NCI-H2227 (cell line): ENCODE data around the gene FHAD1.

Experiments used
- DNase-seq: peaks from one replicate; lab custom pipeline; 2025; ENCODE audit not compliant: unreplicated experiment; lab: John Stamatoyannopoulos, UW

FHAD1 gene

DNA sequence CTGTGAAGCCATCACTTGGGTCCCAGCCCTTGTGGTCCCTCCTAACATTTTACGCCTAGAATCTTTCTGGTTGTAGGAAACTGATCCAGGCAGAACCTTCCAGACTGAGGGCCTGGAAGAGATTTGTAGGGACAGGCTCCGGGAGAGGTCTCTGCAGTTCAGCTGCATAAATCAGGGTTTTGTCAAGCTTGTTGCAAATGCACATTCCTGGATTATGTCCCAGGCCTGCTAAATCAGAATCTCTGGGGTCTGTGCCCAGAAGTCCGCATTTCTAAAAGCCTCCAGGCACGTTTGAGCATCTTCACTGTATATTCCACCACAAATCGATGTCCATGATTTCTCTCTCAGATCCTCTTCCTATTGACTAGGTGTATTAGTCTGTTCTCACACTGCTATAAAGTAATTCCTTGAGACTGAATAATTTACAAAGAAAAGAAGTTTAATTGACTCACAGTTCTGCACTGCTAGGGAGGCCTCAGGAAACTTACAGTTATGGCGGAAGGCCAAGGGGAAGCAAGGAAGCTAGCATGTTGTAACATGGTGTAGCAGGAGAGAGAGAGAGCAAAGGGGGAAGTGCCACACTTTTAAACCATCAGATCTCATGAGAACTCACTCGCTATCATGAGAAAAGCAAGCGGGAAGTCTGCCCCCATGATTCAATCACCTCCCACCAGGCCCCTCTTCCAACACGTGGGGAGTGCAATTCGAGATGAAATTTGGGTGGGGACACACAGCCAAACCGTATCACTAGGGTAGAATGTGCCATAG lies 1.2 kb upstream of the FHAD1 start:
- DNase-seq = no peak

DNA sequence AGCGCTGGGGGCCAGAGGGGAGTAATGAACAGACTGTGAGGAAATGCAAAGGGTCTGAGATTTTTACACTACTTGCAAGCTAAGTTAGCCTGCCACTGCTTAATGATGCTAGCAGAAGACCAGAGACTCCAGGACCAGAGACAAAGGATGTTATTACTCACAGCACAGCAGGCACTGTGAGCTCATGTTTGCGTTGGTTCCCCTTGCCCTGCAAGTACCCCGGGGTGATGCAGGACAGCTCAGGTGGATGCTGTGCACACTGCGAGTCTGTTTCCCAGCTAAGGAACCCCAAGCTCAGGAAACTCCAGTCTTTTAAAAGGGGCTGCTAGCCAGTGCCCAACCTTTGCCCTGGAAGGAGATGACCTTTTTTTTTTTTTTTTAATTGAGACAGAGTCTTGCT lies 1.2 kb downstream of the FHAD1 start:
- no peak for DNase-seq

DNA sequence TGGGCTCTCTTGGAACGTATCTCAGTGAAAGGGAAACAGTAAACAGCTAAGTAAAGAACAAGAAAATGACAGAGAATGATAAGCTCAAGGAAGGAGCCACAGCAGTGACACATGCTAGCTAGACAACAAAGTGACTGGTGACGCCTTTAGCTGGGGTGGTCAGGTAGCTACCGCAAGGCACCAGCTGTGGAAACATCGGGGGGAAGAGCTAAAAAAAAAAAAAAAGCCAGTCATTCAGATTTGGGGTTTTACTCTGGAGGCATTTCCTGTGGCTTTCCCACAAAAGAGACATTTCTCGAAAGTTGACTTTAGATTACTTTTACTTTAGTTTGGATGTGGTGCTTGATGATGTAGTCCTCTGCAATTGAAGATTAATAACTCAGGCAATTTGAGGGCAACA lies 2.1 kb downstream of the FHAD1 start:
- DNase-seq = no peak

DNA sequence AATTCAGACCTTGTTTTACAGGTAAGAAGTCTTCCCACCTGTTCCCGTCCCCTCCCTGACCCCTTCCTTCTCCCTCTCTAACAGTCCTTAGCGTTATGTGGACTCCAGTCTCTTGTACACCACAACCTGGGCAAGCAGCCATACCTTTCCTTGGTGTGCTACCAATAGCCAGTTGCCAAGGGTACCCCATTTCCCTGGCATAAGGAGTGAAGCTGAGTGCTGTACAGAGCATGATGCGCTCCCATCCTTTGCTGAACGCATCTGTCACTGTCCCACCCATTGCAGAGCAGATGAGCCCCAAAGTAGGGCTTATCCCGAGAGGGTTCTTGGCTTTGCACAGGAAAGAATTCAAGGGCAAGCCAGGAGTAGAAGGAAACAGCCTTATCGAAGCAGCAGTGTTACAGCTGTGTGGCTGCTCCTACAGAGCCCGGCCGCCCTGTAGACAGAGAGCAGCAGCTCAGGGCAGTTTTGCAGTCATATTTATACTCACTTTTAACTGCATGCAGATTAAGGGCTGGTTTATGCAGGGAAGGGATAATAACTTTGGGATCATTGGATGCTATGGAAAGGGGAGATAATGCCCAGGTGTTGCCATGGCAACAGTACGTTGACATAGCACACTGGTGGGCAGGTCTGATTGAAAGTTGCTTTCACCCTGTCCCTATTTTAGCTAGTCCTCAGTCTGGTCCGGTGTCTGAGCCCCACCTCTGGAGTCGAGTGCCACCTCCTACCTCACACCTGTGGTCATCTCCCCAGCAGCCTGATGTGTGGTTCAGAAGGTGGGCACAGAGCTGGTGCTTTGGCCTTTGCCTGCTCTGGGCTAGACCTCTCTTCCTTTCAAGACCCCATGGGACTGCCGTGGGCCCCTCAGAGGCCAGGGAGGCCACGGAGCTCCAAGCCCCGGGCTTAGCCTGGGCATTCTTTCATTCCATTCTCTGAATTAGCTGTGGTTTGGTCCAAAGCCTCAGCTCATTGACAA lies 5.1 kb downstream of the FHAD1 start:
- no peak for DNase-seq

DNA sequence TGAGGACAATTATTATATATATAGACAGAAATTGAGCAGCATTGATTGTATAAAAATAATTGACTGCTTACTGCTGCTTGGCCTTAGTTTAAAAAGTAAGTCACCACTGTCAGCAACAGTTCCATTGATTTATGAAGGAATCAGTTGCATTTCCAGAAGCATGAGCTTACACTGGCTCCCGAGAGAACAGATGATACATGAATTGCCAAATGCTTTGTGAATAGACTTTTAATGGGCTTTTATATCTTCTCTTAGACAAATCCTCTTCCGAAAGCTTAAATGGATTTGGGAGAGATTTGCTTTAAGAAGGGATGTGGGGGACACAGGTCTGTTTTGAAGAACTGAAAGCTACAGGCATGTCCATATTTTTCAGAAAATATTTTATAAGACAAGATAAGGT lies 7.5 kb downstream of the FHAD1 start:
- DNase-seq = no peak

DNA sequence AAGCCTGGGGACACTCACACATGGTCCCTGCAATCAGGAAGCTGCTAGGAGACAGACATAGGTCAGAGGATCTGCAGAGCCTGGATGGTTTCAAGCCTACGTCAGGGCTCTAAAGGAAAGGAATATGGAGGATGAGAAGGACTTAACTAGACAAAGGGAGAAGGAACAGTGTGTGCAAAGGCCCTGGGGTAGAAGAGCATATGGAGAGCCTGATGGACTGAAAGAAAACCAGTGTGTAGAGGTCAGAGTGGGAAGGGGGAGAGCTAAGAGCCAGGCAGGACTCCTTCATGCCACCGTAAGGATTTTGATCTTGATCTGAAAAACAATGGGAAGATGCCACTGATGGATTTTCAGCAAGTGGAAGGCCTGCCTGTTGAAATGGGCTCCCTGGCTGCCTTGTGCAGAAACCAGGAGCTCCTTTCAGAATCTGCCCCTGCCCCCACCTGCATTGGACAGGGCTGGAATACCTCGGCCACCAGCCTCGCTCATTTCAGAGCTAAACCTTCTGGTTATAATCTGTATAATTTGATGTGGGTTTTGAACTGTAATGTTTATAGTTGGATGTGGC lies 8.6 kb downstream of the FHAD1 start:
- DNase-seq = no peak

DNA sequence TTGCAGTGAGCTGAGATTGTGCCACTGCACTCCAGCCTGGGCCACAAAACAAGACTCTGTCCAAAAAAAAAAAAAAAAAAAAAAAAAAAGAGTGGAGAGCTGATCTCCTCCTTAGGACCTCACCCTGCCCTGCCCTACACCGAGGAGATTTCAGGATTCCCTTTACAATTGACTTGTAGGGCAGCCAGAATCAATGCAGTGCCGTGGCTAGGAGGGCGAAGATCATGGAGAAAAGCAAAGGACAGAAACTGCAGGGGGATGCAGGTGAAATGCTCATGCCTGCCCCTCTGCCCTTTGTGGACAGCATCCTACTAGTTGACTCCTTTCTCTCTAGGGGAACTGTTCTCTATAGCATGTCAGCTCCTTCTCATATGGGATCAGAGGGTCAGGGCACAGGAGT lies 9.6 kb downstream of the FHAD1 start:
- no peak for DNase-seq

DNA sequence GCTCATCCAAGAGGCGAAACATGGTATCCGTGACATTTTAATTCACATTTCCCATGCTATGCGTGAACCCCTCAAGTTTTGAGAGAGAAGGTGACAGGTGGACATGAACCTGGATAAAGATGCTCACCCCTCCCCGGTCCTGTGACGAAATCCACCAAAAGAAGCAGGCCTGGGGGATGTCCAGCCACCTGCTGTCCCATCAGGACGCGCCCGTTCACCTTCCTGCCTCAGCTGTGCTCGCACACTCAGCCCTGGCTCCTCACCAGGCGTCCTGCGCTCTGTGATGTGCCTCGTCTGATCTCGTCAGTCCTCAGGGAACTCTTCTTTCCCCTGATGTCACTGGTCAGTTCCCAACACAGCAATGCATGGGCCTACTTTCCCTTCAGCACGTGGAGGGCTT lies 10.3 kb downstream of the FHAD1 start:
- no peak for DNase-seq

DNA sequence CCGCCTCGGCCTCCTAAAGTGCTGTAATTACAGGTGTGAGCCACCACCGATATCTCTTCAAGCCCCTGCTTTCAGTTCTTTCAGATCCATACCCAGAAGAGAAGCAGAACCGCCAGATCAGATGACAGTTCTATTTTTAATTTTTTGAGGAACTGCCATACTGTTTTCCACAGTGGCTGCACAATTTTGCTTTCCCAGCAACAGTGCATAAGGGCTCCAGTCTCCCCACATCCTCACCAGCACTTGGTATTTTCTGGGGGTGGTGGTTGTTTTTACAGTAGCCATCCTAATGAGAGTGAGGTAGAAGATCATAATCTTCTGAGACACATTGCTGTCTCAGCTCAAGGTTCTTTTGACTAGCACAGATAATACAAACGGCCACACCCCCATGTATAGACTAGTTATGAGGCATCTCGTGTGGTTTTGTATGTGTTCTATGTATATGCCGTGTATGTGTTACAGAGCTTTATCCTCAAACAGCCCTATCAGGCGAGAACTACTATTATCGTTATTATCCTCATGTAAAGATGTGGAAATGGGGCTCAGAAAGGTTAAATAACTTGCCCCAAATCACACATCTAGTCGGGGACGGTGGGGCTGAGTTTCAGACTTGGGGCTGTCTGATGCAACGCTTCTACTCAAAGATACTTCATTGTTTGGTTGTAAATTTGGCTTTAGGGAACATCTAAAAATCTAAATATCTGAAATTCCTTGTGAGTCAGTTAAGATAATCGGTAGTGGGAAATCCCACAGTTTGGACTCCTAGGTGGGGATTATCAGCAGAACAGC lies 12.0 kb downstream of the FHAD1 start:
- DNase-seq = no peak

DNA sequence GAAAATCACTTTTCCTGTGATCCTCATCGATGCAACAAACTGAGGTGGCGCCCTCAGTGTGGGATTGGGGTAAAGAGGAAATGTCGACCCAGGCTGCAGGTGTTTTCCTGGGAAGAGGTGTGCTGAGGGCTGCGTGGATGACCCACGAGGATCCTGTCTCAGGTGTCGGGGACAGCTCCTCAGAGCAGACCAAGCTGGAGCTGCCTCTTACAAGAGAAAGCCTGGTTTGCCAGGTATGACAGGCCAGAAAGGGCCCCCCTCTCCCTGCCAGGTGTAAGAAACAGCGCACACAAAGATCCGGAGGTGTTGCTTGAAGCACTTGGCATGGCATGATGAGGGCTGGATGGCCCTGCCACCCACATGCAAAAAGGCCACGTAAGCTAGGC lies 12.6 kb downstream of the FHAD1 start:
- DNase-seq = no peak

DNA sequence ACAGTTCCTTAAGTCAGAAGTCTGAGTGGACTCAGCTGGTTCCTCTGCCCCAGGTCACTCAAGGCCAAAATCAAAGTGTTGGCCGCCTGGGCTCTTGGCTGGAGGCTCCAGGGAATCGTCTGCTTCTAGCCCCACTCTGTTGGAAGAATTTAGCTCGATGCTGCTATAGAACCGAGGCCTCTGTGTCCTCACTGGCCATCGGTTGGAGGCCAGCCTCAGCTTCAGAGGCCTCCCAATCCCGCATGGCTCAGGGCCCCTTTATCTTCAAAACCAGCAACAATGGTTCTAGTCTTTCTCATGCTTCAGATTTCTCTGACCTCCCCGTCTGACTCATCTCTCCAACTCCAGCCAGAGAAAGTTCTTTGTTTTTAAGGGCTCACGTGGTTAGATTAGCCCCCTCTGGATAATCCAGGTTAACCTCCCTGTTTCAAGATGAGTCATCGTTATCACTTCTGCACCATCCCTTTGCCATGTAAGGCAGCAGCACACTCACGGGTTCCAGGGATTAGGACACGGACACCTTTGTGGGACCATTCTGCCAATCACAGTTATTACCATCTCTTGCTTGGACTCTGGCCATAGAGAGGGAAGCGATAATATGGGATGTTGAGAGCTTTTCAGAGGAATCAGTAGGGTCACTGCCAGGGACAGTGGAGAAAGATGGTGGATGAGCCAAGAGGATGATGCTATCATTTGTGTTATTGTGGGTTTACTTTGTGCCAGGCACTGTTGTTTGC lies 13.6 kb downstream of the FHAD1 start:
- DNase-seq = no peak

DNA sequence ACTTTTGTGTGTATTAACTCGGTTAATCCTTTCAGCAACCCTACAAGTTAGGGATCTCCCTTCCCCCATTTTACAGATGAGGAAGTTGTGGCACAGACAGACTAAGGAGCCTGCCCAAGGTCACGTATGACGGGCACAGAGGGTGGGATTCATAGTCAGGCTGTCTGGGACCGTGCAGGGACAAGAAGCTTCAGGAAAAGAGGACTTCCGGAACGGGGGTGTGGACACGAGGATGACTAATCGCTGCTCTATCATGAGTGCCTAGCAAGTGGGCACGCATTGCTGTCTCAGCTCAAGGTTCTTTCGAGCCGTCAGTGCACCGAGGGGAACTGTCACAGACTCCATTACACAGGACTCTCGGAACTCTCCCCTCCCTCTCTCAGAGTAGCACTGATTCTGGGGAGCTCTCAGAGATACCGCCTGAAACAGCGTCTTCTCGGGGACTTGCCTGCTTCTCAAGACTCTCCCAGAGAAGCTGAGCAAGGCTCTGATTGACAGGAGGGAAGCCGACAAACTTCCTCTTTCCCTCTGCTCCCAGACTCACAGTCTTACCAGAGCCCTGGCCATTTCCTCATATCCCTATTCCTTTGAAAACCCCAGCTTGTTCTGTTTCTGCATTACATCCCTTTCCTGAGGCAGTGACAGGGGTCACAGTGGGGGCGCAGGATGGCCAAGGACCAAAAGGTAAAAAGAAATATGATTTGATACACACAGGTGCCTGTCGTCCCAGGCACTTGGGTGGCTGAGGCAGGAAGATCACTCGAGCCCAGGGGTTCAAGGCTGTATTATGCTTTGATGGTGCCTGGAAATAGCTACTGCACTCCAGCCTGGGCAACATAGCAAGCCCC lies 14.4 kb downstream of the FHAD1 start:
- no peak for DNase-seq

DNA sequence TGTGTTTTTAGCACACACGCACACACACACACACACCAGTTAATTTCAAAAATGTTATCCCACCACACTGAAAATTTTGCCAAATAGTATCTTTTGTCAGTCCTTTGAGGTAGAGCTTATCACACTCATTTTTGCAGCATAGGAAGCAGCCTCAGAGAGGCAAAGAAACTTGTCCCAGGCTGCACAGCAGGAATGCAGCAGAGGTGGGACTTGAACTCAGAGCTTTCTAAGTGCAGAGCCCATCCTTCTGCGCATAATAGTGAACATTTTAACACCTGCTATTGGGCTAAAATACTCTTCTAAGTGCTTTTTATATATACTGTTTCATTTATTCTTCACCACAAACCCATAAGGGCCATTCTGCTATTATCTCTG lies 15.0 kb downstream of the FHAD1 start:
- no peak for DNase-seq

DNA sequence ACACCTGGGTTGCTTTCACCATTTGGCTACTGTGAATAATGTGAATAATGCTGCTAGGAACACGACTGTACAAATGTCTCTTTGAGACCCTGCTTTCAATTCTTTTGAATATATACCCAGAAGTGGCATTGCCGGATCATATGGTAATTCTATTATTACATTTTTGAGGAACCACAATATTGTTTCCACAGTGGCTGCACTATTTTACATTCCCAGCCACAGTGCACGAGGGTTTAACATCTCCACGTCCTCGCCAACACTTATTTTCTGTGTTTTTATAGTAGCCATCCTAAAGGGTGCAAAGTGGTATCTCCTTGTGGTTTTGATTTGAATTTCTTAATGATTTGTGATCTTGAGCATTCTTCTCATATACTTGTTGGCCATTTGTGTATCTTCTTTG lies 15.7 kb downstream of the FHAD1 start:
- no peak for DNase-seq

DNA sequence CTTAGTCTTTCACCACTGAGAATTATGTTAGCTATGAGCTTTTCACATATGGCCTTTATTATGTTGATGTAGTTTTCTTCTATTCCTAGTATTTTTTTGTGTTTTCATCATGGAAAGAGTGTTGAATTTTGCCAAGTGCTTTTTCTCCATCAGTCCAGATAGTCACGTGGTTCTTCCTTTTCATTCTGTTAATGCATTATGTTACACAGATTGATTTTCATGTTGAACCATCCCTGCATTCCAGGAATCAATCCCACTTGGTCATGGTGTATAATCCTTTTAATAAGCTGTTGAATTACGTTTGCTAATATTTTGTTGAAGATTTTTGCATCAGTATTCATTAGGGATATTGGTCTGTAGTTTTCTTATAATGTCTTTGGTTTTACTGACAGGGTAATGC lies 17.7 kb downstream of the FHAD1 start:
- DNase-seq = no peak

DNA sequence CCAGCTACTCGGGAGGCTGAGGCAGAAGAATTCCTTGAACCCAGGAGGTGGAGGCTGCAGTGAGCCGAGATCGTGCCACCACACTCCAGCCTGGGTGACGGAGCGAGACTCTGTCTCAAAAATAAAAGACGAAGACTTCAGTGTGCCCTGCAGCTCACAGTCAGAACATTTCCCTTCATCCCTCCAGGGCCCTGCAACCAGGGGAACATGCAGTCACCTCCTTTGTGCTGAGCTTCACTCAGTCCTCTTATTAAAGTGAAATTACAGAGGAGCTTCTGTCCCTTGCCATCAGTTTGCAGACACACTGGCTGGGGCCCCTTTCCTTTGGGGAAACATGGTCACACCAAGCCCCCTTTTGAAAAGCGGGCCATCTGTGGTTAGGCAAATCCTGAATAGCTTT lies 24.2 kb downstream of the FHAD1 start:
- no peak for DNase-seq

DNA sequence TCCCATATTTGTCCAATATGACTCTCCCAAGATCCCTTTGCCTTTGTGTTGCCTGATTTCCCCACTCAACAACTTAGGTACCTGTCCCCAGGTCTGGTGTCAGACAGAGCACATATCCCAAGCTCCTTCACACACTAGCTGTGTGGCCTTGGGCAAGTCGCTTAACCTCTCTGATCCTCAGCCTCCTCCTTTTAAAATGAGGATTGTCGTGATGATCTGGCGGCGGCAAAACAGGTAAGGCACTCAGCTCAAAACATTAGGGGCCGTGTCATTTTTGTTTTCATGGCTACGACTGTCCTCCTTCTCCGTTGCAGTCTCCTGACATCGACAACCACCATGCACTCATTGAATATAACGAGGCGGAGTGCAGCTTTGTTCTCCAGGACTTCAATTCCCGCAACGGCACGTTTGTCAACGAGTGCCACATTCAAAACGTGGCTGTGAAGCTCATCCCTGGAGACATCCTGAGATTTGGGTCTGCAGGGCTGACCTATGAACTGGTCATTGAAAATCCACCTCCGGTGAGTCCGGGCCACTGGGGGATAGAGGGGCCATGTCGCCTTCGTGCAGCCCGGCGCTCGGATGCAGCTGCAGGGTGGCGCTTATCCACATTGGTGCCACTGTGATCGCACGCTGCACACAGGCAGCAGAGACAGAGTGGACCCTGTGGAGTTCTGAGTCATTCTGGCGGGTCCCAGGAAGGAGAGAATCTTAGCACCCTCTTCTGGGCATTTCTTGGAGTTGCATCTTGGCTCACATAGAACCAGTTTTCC lies 25.2 kb downstream of the FHAD1 start:
- DNase-seq = peak; percentile 85

DNA sequence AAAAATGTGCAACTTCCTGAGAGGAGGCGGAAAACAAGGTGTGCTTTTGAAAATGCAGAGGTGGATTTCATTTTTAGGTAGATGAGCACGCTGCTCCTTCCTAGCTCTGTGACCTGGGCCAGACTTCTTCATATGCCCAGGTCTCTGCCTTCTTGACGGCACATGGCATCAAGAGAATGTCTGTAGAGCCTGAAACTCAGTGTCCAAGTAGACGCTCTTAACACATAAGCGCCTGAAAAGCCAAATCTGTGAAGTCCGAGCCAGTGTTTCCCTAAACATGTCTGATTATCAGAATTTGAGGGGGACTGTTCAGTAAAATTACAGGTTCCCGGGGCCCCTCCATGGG lies 25.7 kb downstream of the FHAD1 start:
- DNase-seq = no peak

DNA sequence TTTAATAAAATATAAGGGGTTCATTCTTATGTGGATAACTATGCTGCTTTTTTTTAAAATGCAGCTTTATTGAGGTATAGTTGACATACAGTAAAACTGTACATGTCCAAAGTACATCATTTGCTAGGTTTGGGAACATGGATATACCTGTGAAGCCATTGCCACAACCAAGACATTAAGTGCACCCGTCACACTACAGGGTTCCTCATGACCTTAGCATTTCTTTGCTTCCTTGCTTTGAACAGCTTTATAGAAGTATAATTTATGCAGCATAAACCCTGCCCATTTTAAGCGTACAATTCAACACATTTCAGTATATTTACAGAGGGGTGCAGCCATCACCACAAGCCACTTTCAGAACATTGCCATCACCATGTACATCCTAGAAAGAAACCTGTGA lies 26.3 kb downstream of the FHAD1 start:
- no peak for DNase-seq
